GM18517 (cell line): ENCODE data around the gene AKR1C1.
"Not testable (repeated sequence)": the region's sequence is repeated elsewhere in the genome, so short reads cannot be mapped to it uniquely, and the experiment has no call there.

Experiments
- ATAC-seq: cut with Tn5 transposase; IDR thresholded peaks from one replicate; pipeline ENCODE4 v1.9.1; 2021; ENCODE audit warnings: mild to moderate bottlenecking, moderate library complexity; ENCODE audit not compliant: unreplicated experiment

AKR1C1 gene

GRCh38 chr10:4947039-4947634 lies 16.1 kb upstream of the AKR1C1 start:
- no peak for ATAC-seq

- no peak for ATAC-seq
Measured at GRCh38 chr10:4947635-4948596, 15.3 kb upstream of the AKR1C1 start.

GRCh38 chr10:4951512-4952162 lies 11.6 kb upstream of the AKR1C1 start:
- not testable (repeated sequence) for ATAC-seq

- ATAC-seq: no peak
Measured at GRCh38 chr10:4953405-4953804, 9.8 kb upstream of the AKR1C1 start.

GRCh38 chr10:4956088-4956487 lies 7.1 kb upstream of the AKR1C1 start:
- ATAC-seq: not testable (repeated sequence)

- ATAC-seq: not testable (repeated sequence)
Measured at GRCh38 chr10:4956955-4957645, 6.1 kb upstream of the AKR1C1 start.

GRCh38 chr10:4961558-4961957 lies 1.7 kb upstream of the AKR1C1 start:
- ATAC-seq: not testable (repeated sequence)

GRCh38 chr10:4962308-4962707 lies 907 bp upstream of the AKR1C1 start:
- not testable (repeated sequence) for ATAC-seq

- ATAC-seq: not testable (repeated sequence)
Measured at GRCh38 chr10:4963815-4964154, 570 bp downstream of the AKR1C1 start.

- not testable (repeated sequence) for ATAC-seq
Measured at GRCh38 chr10:4965763-4966162, 2.5 kb downstream of the AKR1C1 start.

- ATAC-seq: not testable (repeated sequence)
Measured at GRCh38 chr10:4967189-4967588, 4.0 kb downstream of the AKR1C1 start.

GRCh38 chr10:4969289-4969688 lies 6.1 kb downstream of the AKR1C1 start:
- not testable (repeated sequence) for ATAC-seq

- ATAC-seq: not testable (repeated sequence)
Measured at GRCh38 chr10:4970362-4970761, 7.1 kb downstream of the AKR1C1 start.

GRCh38 chr10:4972369-4973142 lies 9.3 kb downstream of the AKR1C1 start:
- ATAC-seq: not testable (repeated sequence)

- ATAC-seq: not testable (repeated sequence)
Measured at GRCh38 chr10:4973294-4973693, 10.1 kb downstream of the AKR1C1 start.

GRCh38 chr10:4974400-4974799 lies 11.2 kb downstream of the AKR1C1 start:
- ATAC-seq: not testable (repeated sequence)

GRCh38 chr10:4977025-4977424 lies 13.8 kb downstream of the AKR1C1 start:
- ATAC-seq: no peak

GRCh38 chr10:4978870-4979269 lies 15.7 kb downstream of the AKR1C1 start:
- ATAC-seq: no peak

- no peak for ATAC-seq
Measured at GRCh38 chr10:4980793-4981192, 17.6 kb downstream of the AKR1C1 start.
